K562 (cell line): ENCODE measurements around the gene CDC42BPB.

ENCODE experiments used
- CREB3L1 ChIP-seq: fragments of 450-650 bp; IDR thresholded peaks from 2 replicates; pipeline ENCODE4 v1.6.1; 2014; ENCODE audit warnings: low read depth, mild to moderate bottlenecking, moderate library complexity, borderline replicate concordance
- ETS1 ChIP-seq: conservative IDR thresholded peaks from 2 replicates; pipeline ENCODE4 v1.6.1; 2011; ENCODE audit warnings: low read depth, mild to moderate bottlenecking, low read length; ENCODE audit not compliant: control insufficient read depth
- HDAC2 ChIP-seq: fragments of 450-650 bp; IDR thresholded peaks from 2 replicates; pipeline ENCODE4 v1.6.1; 2016; ENCODE audit warnings: mild to moderate bottlenecking
- NCOA6 ChIP-seq: fragments of 450-650 bp; IDR thresholded peaks from 2 replicates; pipeline ENCODE4 v1.6.1; 2017; ENCODE audit warnings: mild to moderate bottlenecking
- SIN3A ChIP-seq, 2 experiments: fragments of 150-350 bp in 1 of 2; IDR thresholded peaks; 2 replicates each; pipeline ENCODE4 v1.6.1; 2011 to 2016; ENCODE audit warnings: borderline replicate concordance in 2 of 2, low read depth in 2 of 2, low read length in 2 of 2, mild to moderate bottlenecking in 2 of 2, moderate library complexity in 2 of 2; ENCODE audit not compliant: control insufficient read depth in 1 of 2
- SMARCA4 ChIP-seq: fragments of 450-650 bp; IDR thresholded peaks from 2 replicates; pipeline ENCODE4 v1.6.1; 2016
- SMARCE1 ChIP-seq: fragments of 450-650 bp; IDR thresholded peaks from 2 replicates; pipeline ENCODE4 v1.7.1; 2016; ENCODE audit warnings: mild to moderate bottlenecking
- TBL1XR1 ChIP-seq, 2 experiments: IDR thresholded peaks; 2 replicates each; pipeline ENCODE4 v1.6.1; 2012; ENCODE audit warnings: improper control_type of control experiment in 2 of 2, low read length in 2 of 2, mild to moderate bottlenecking in 1 of 2
- ZNF143 ChIP-seq: sonication (generic); formaldehyde crosslinking; IDR thresholded peaks from 2 replicates; pipeline ENCODE4 v1.9.0; 2022; ENCODE audit warnings: mild to moderate bottlenecking, missing genetic modification reagents
- ZNF212 ChIP-seq: fragments of 450-650 bp; formaldehyde crosslinking; IDR thresholded peaks from 2 replicates; pipeline ENCODE4 v1.4.0; 2020; ENCODE audit warnings: mild to moderate bottlenecking

DNA sequence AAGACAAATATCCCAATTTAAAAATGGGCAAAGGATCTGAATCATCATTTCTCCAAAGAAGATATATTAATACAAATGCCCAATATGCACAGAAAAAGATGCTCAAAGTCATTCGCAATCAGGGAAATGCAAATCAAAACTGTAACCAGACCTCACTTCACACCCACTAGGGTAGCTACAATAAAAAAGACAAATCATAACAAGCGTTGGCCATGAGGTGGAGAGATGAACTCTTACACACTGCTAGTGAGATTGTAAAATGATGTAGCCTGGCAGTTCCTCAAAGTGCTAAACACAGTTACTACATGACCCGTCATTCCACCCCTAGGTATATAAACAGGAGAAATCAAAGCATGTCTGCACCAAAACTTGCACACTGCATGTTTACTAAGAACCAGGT is 30.4 kb downstream of the CDC42BPB start:
- TF ChIP-seq SMARCE1 = no peak
- TF ChIP-seq NCOA6 = no peak
- no peak for TF ChIP-seq SMARCA4
- no peak for TF ChIP-seq HDAC2
- TF ChIP-seq ZNF143 (CRISPR knock-in tag) = no peak
- TF ChIP-seq TBL1XR1 (IDR thresholded peaks at IDR 0.05; ENCODE audit: low read length in 2 of 2) = no peak
- TF ChIP-seq ZNF212 (CRISPR knock-in tag) = no peak
- no peak for TF ChIP-seq ETS1
- TF ChIP-seq CREB3L1 = no peak
- TF ChIP-seq SIN3A (IDR thresholded peaks at IDR 0.05; ENCODE audit: borderline replicate concordance in 2 of 2, control insufficient read depth in 1 of 2, low read depth in 2 of 2, low read length in 2 of 2) = no peak
